Right cardiac atrium (tissue), 5 donors: ENCODE measurements around the gene PHF23. TPM values are rescaled to one million over a fixed set of nuclear protein-coding genes. Genes with fewer than 3 reads are reported as not detected.
A peak's percentile ranks its signal among the peaks of the same experiment; 100 is the strongest.

Source experiments
- ATAC-seq, 2 donors: fragments of 200-7000 bp; cut with Tn5 transposase; one replicate each; pipeline versions ENCODE4 v1.8.0 to v1.9.1; 2020; ENCODE audit warnings: moderate library complexity in 2 of 2, mild to moderate bottlenecking in 1 of 2
- DNase-seq, 3 donors: peaks; one replicate each; pipeline ENCODE4 v3.0.0-alpha.2; 2020
- H3K27ac ChIP-seq: one replicate; pipeline ENCODE4 v1.5.1; 2013; ENCODE audit warnings: mild to moderate bottlenecking, low read length, control low read depth, moderate library complexity
- H3K27me3 ChIP-seq: one replicate; pipeline ENCODE4 v1.6.1; 2013; ENCODE audit not compliant: control insufficient read depth, insufficient read depth
- H3K4me1 ChIP-seq: one replicate; pipeline ENCODE4 v1.6.1; 2013; ENCODE audit warnings: low read length; ENCODE audit not compliant: control insufficient read depth, insufficient read depth
- H3K4me3 ChIP-seq: one replicate; pipeline ENCODE4 v1.5.1; 2013; ENCODE audit warnings: low read length, control low read depth
- H3K9me3 ChIP-seq: one replicate; pipeline ENCODE4 v1.6.1; 2013; ENCODE audit warnings: low read length; ENCODE audit not compliant: control insufficient read depth
- whole genome bisulfite sequencing: extraction: QIAGEN DNeasy Blood & Tissue Kit; methylation state at CpG from one replicate; pipeline ENCODE4 v1.1.7; 2013; 5-methylcytosine and 5-hydroxymethylcytosine counted together
- intact Hi-C, 4 donors: fragments of 100-400 bp; cut with DNase I; formaldehyde crosslinking; loops; one replicate each; pipeline versions ENCODE4 v1.11.0 to v1.14.0; 2022 to 2023
- microRNA-seq, 2 donors: library from miRNA; unstranded; fragments of <30 nt; microRNA quantifications; one replicate each; pipeline ENCODE4 v1.2.0, GENCODE V29; 2020 to 2021
- polyA plus RNA-seq: library from polyadenylated mRNA; stranded (reverse); fragments of 200-250 nt; gene quantifications from one replicate; pipeline ENCODE4 v1.2.3, GENCODE V29; 2013
- total RNA-seq, 4 donors: library from RNA; stranded (reverse); fragmentation: NEBNext Ultra II Directional; extraction: Animal tissue kit (Norgen Biotek cat#: 25700); gene quantifications; one replicate each; pipeline ENCODE4 v1.2.1, GENCODE V29; 2021
- donor health status: healthy with polysubstance abuse.
- donor health status: DM: no; HTN: yes; CAD: no.
- donor health status: DM: no; HTN: no; CAD: no.
- donor health status: DM: no; HTN: yes; CAD: no; lungs with severe emphysema.
- donor health status: DM: yes; HTN: yes; CAD: no.

The PHF23 gene
- total and polyA plus RNA-seq, 5 donors, result 18.8 to 30.4 (median 24.4) TPM

DNA sequence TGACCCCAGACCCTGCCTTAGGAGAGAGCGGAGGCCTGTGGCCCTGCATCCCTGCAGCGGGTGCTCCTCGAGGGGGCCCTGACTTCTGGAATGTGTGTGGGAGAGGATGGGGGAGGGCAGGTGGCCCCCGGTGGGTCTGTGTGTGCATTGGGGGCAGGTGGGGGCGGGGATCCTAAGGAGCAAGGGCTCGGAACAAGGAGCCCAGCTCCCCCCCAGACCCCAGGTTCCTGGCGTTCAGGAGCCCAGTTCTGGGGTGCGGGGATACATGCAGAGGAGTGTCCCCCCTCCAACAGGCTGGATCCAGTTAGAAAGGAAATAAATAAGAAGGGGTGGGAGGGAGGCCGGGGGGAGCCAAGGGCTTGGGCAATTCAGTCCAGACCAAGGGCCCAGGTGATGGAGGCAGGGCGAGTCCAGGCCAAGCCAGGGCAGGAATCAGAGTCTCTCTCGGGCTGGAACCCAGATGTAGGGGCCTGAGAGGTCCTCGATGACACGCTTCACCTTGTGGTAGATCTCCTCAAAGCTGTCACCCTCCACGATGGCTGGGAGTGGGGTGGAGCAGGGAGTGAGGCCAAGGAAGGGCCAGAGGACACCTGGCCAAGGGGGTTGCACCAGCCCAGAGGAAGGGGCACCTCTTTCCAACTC, 48.9 kb downstream of the PHF23 start:
- WGBS, result 88% methylated on average over 14 of the region's 14 CpGs
- ATAC-seq, result no peak

DNA sequence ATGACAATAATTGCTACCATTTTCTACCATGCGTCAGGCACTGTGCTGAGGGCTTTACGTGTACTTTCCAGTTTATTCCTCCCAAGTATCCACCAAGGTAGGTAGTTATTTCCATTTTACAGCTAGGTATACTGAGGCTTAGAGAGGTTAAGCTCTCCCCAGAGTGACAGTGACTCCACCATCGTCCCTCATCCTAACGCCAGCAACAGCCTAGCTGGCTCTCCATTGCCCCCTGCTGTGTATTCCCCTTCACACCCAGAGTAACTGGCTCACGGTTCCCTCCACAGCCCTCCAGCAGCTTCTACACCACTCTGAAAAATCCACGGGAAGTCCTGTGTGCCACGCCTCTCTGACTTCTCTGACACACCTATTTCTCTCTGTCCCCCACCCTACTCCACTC, 53.0 kb downstream of the PHF23 start:
- Histone ChIP-seq H3K27me3 (no peaks in the 10 kb centered on the region), H3K4me3 (no peak overlapping the region), H3K4me1 (no peaks in the 10 kb centered on the region), H3K27ac (no peak overlapping the region), H3K9me3 (no peaks in the 10 kb centered on the region)
- peak in 1 of 3 donors; percentile 42 for DNase-seq
- intact Hi-C loops, result no loop called here
- 56% methylated on average over 7 of the region's 7 CpGs for WGBS
- ATAC-seq, result peak; percentile 11 to 17

More for the DNA sequence above, 48.9 kb downstream of the PHF23 start:
- intact Hi-C loops, result no loop called here
- Histone ChIP-seq H3K4me1 (no peaks in the 10 kb centered on the region), H3K9me3 (no peaks in the 10 kb centered on the region), H3K27me3 (no peaks in the 10 kb centered on the region), H3K27ac (no peak overlapping the region), H3K4me3 (no peak overlapping the region)
- DNase-seq, result peak in 1 of 3 donors; percentile 60

Small RNA genes lying within 50 kb of the gene (microRNA-seq; reads per million reads assigned to microRNA genes)
- gene MIR324, result 1,048 to 1,352 reads per million in 2 donors

Other genes starting within 250 kb of the PHF23 start
Only the 30 nearest of the 36 such genes appear.
- 1 to 10 TPM in 2 of 4 donors, under 1 TPM in 2; 0.91 to 1.1 (median 0.98) TPM for gene SLC16A13, start 203.4 kb downstream of the PHF23 start, total RNA-seq
- 1.2 TPM for gene SLC16A13, start 203.4 kb downstream of the PHF23 start, polyA plus RNA-seq
- gene SLC16A11, start 195.4 kb downstream of the PHF23 start, total RNA-seq, result 1 to 10 TPM; 3.3 to 5.3 (median 3.7) TPM
- gene SLC16A11, start 195.4 kb downstream of the PHF23 start, polyA plus RNA-seq, result 11.3 TPM
- 1 to 10 TPM; 5.2 to 9.5 (median 7.6) TPM for gene CLEC10A, start 159.2 kb downstream of the PHF23 start, total RNA-seq
- gene CLEC10A, start 159.2 kb downstream of the PHF23 start, polyA plus RNA-seq, result 1.6 TPM
- gene ASGR2, start 124.6 kb downstream of the PHF23 start, total RNA-seq, result under 1 TPM in 3 of 4 donors, not detected in 1; 0.21 to 0.64 (median 0.29) TPM
- 0.14 TPM for gene ASGR2, start 124.6 kb downstream of the PHF23 start, polyA plus RNA-seq
- under 1 TPM; 0.35 to 0.86 (median 0.63) TPM for gene ASGR1, start 60.1 kb downstream of the PHF23 start, total RNA-seq
- gene ASGR1, start 60.1 kb downstream of the PHF23 start, polyA plus RNA-seq, result 0.57 TPM
- 10 to 100 TPM; 28.7 to 36.2 (median 31.5) TPM for gene DLG4, start 19.6 kb downstream of the PHF23 start, total RNA-seq
- 23.3 TPM for gene DLG4, start 19.6 kb downstream of the PHF23 start, polyA plus RNA-seq
- 1,000 to 10,000 TPM in 3 of 4 donors, 100 to 1,000 TPM in 1; 896 to 1,154 (median 1,049) TPM for gene ACADVL, start 19.5 kb downstream of the PHF23 start, total RNA-seq
- 1,142 TPM for gene ACADVL, start 19.5 kb downstream of the PHF23 start, polyA plus RNA-seq
- 10 to 100 TPM; 20.0 to 26.1 (median 23.4) TPM for gene DVL2, start 4.9 kb downstream of the PHF23 start, total RNA-seq
- gene DVL2, start 4.9 kb downstream of the PHF23 start, polyA plus RNA-seq, result 14.6 TPM
- 100 to 1,000 TPM; 492 to 540 (median 522) TPM for gene GABARAP, start 3.0 kb upstream of the PHF23 start, total RNA-seq
- gene GABARAP, start 3.0 kb upstream of the PHF23 start, polyA plus RNA-seq, result 741 TPM
- 100 to 1,000 TPM; 118 to 124 (median 122) TPM for gene CTDNEP1, start 12.3 kb upstream of the PHF23 start, total RNA-seq
- gene CTDNEP1, start 12.3 kb upstream of the PHF23 start, polyA plus RNA-seq, result 80.1 TPM
- gene ELP5, start 12.8 kb upstream of the PHF23 start, total RNA-seq, result 100 to 1,000 TPM in 1 of 4 donors, 10 to 100 TPM in 3; 37.9 to 100 (median 82.9) TPM
- 41.7 TPM for gene ELP5, start 12.8 kb upstream of the PHF23 start, polyA plus RNA-seq
- 1 to 10 TPM; 1.8 to 3.4 (median 2.8) TPM for gene CLDN7, start 23.0 kb upstream of the PHF23 start, total RNA-seq
- gene CLDN7, start 23.0 kb upstream of the PHF23 start, polyA plus RNA-seq, result 2.9 TPM
- 100 to 1,000 TPM in 3 of 4 donors, 10 to 100 TPM in 1; 57.6 to 146 (median 103) TPM for gene SLC2A4, start 42.3 kb upstream of the PHF23 start, total RNA-seq
- gene SLC2A4, start 42.3 kb upstream of the PHF23 start, polyA plus RNA-seq, result 83.1 TPM
- gene YBX2, start 55.2 kb upstream of the PHF23 start, total RNA-seq, result 1 to 10 TPM; 1.4 to 3.1 (median 1.8) TPM
- gene YBX2, start 55.2 kb upstream of the PHF23 start, polyA plus RNA-seq, result 5.3 TPM
- 100 to 1,000 TPM; 259 to 311 (median 268) TPM for gene EIF5A, start 68.2 kb upstream of the PHF23 start, total RNA-seq
- gene EIF5A, start 68.2 kb upstream of the PHF23 start, polyA plus RNA-seq, result 301 TPM
- gene GPS2, start 75.9 kb upstream of the PHF23 start, total RNA-seq, result 10 to 100 TPM; 65.0 to 76.1 (median 65.8) TPM
- 68.4 TPM for gene GPS2, start 75.9 kb upstream of the PHF23 start, polyA plus RNA-seq
- 10 to 100 TPM; 28.3 to 33.4 (median 30.6) TPM for gene NEURL4, start 89.9 kb upstream of the PHF23 start, total RNA-seq
- 23.8 TPM for gene NEURL4, start 89.9 kb upstream of the PHF23 start, polyA plus RNA-seq
- gene ACAP1, start 97.1 kb upstream of the PHF23 start, total RNA-seq, result 10 to 100 TPM; 15.0 to 26.4 (median 20.8) TPM
- gene ACAP1, start 97.1 kb upstream of the PHF23 start, polyA plus RNA-seq, result 8.8 TPM
- 1 to 10 TPM; 4.7 to 6.7 (median 6.5) TPM for gene KCTD11, start 112.7 kb upstream of the PHF23 start, total RNA-seq
- 7.8 TPM for gene KCTD11, start 112.7 kb upstream of the PHF23 start, polyA plus RNA-seq
- gene TMEM95, start 115.7 kb upstream of the PHF23 start, total RNA-seq, result not detected
- not detected for gene TMEM95, start 115.7 kb upstream of the PHF23 start, polyA plus RNA-seq
- gene TNK1, start 141.6 kb upstream of the PHF23 start, total RNA-seq, result 1 to 10 TPM; 2.1 to 3.6 (median 3.4) TPM
- gene TNK1, start 141.6 kb upstream of the PHF23 start, polyA plus RNA-seq, result 1.7 TPM
- 10 to 100 TPM; 19.8 to 25.0 (median 22.9) TPM for gene PLSCR3, start 155.1 kb upstream of the PHF23 start, total RNA-seq
- gene PLSCR3, start 155.1 kb upstream of the PHF23 start, polyA plus RNA-seq, result 25.9 TPM
- gene TMEM256, start 164.6 kb upstream of the PHF23 start, total RNA-seq, result 100 to 1,000 TPM in 1 of 4 donors, 10 to 100 TPM in 3; 79.6 to 105 (median 97.3) TPM
- gene TMEM256, start 164.6 kb upstream of the PHF23 start, polyA plus RNA-seq, result 210 TPM
- gene NLGN2, start 168.4 kb upstream of the PHF23 start, total RNA-seq, result 10 to 100 TPM; 10.7 to 15.7 (median 14.1) TPM
- 6.9 TPM for gene NLGN2, start 168.4 kb upstream of the PHF23 start, polyA plus RNA-seq
- gene SPEM1, start 180.9 kb upstream of the PHF23 start, total RNA-seq, result not detected
- not detected for gene SPEM1, start 180.9 kb upstream of the PHF23 start, polyA plus RNA-seq
- not detected for gene SPEM2, start 186.2 kb upstream of the PHF23 start, total RNA-seq
- not detected for gene SPEM2, start 186.2 kb upstream of the PHF23 start, polyA plus RNA-seq
- not detected for gene SPEM3, start 189.4 kb upstream of the PHF23 start, total RNA-seq
- gene SPEM3, start 189.4 kb upstream of the PHF23 start, polyA plus RNA-seq, result not detected
- gene TMEM102, start 196.0 kb upstream of the PHF23 start, total RNA-seq, result 1 to 10 TPM; 2.2 to 2.5 (median 2.3) TPM
- 2.1 TPM for gene TMEM102, start 196.0 kb upstream of the PHF23 start, polyA plus RNA-seq
- gene FGF11, start 200.1 kb upstream of the PHF23 start, total RNA-seq, result 10 to 100 TPM; 13.9 to 34.8 (median 23.9) TPM
- 31.7 TPM for gene FGF11, start 200.1 kb upstream of the PHF23 start, polyA plus RNA-seq
- gene CHRNB1, start 205.6 kb upstream of the PHF23 start, total RNA-seq, result 10 to 100 TPM; 11.4 to 15.6 (median 13.1) TPM
- gene CHRNB1, start 205.6 kb upstream of the PHF23 start, polyA plus RNA-seq, result 16.1 TPM